ENCODE measurements around the gene TARBP1.

Gene TARBP1

GRCh38 chr1:234502785-234503184, 23.8 kb upstream of the TARBP1 start:
- no peak for TF ChIP-seq CTCF (IDR thresholded peaks at IDR 0.05)

- TF ChIP-seq CTCF (IDR thresholded peaks at IDR 0.05), result no peak
Observed at GRCh38 chr1:234500269-234500668, 21.3 kb upstream of the TARBP1 start.

- TF ChIP-seq CTCF (IDR thresholded peaks at IDR 0.05), result no peak
Observed at GRCh38 chr1:234499943-234500245, 20.9 kb upstream of the TARBP1 start.

- peak; percentile 80 for TF ChIP-seq CTCF (IDR thresholded peaks at IDR 0.05)
Observed at GRCh38 chr1:234499119-234499942, 20.4 kb upstream of the TARBP1 start.

GRCh38 chr1:234498448-234499118, 19.6 kb upstream of the TARBP1 start:
- TF ChIP-seq CTCF (IDR thresholded peaks at IDR 0.05), result no peak

- no peak for TF ChIP-seq CTCF (IDR thresholded peaks at IDR 0.05)
Observed at GRCh38 chr1:234497589-234497988, 18.6 kb upstream of the TARBP1 start.

- TF ChIP-seq CTCF (IDR thresholded peaks at IDR 0.05), result no peak
Observed at GRCh38 chr1:234495231-234495990, 16.4 kb upstream of the TARBP1 start.
